AG09319 (cell line): Measurements from ENCODE around the gene GCK.

Experiments used
- DNase-seq: peaks from one replicate; pipeline ENCODE4 v3.0.0-alpha.2; 2010; ENCODE audit warnings: low read depth; ENCODE audit errors: extremely low read depth
- CTCF ChIP-seq: IDR thresholded peaks from 2 replicates; pipeline ENCODE4 v1.5.1; 2011; ENCODE audit warnings: low read depth, mild to moderate bottlenecking, inconsistent platforms, low read length, moderate library complexity

The GCK gene

GRCh38 chr7:44232901-44233715 is 43.9 kb upstream of the GCK start:
- no peak for DNase-seq
- no peak for TF ChIP-seq CTCF

GRCh38 chr7:44232396-44232795 is 43.2 kb upstream of the GCK start:
- no peak for TF ChIP-seq CTCF
- no peak for DNase-seq

- no peak for TF ChIP-seq CTCF
- DNase-seq = no peak
Observed at GRCh38 chr7:44231088-44231487, 41.8 kb upstream of the GCK start.

GRCh38 chr7:44230286-44230685 is 41.0 kb upstream of the GCK start:
- DNase-seq = no peak
- TF ChIP-seq CTCF = no peak

- DNase-seq = no peak
- TF ChIP-seq CTCF = no peak
Observed at GRCh38 chr7:44229546-44230105, 40.4 kb upstream of the GCK start.

- no peak for DNase-seq
- no peak for TF ChIP-seq CTCF
Observed at GRCh38 chr7:44228571-44229350, 39.5 kb upstream of the GCK start.

GRCh38 chr7:44227911-44228310 is 38.7 kb upstream of the GCK start:
- DNase-seq = no peak
- no peak for TF ChIP-seq CTCF
